PC-9 (cell line): ENCODE results near the gene ACTN3. TPM values are rescaled to one million over a fixed set of nuclear protein-coding genes. Genes with fewer than 3 reads are reported as not detected.

ENCODE experiments used
- BruUV-seq: library from RNA; stranded (reverse); fragments of 400-500 nt; replicated peaks from 2 replicates; lab custom pipeline; 2021; lab: Mats Ljungman, UMichigan
- CTCF ChIA-PET: fragments of 300-600 bp; sonication (Branson Sonifier 250); formaldehyde crosslinking; loops from one replicate; lab custom pipeline; 2022; ENCODE audit warnings: antibody characterized with exemption; lab: Charles Lee
- POLR2A ChIA-PET: fragments of 300-600 bp; sonication (Branson Sonifier 250); formaldehyde crosslinking; loops from one replicate; lab custom pipeline; 2022; ENCODE audit warnings: antibody characterized with exemption; ENCODE audit not compliant: unreplicated experiment; lab: Charles Lee
- DNase-seq, 2 experiments: peaks; one replicate each; pipeline versions ENCODE4 v3.0.0 to v3.0.0-alpha.2; 2015 to 2022; ENCODE audit warnings: mixed read lengths in 1 of 2
- H2AFZ ChIP-seq: fragments of 200-600 bp; sonication (generic); 2 replicates; pipeline ENCODE4 v1.8.1; 2017; ENCODE audit warnings: antibody characterized with exemption
- H3F3A ChIP-seq: fragments of 200-600 bp; sonication (generic); 2 replicates; pipeline ENCODE4 v1.8.1; 2017; ENCODE audit warnings: antibody characterized with exemption, mild to moderate bottlenecking, low read depth; ENCODE audit not compliant: insufficient read depth
- H3K27ac ChIP-seq: fragments of 200-600 bp; sonication (generic); 2 replicates; pipeline ENCODE4 v1.6.1; 2016; ENCODE audit warnings: mixed run types
- H3K27me3 ChIP-seq: fragments of 200-600 bp; sonication (generic); 2 replicates; pipeline ENCODE4 v1.6.1; 2016; ENCODE audit warnings: low read depth, mixed run types; ENCODE audit not compliant: insufficient read depth
- H3K36me3 ChIP-seq: fragments of 200-600 bp; sonication (generic); 2 replicates; pipeline ENCODE4 v1.6.1; 2016; ENCODE audit warnings: low read depth, mixed run types
- H3K4me1 ChIP-seq: fragments of 200-600 bp; sonication (generic); replicated peaks from 2 replicates; pipeline ENCODE4 v1.6.1; 2016; ENCODE audit warnings: mixed run types; ENCODE audit not compliant: insufficient read depth
- H3K4me2 ChIP-seq: fragments of 200-600 bp; sonication (generic); 2 replicates; pipeline ENCODE4 v1.6.1; 2017; ENCODE audit warnings: mixed run types
- H3K4me3 ChIP-seq: fragments of 200-600 bp; sonication (generic); 2 replicates; pipeline ENCODE4 v1.6.1; 2016; ENCODE audit warnings: mixed run types
- H3K79me2 ChIP-seq: fragments of 200-600 bp; sonication (generic); 2 replicates; pipeline ENCODE4 v1.6.1; 2017; ENCODE audit warnings: low read depth, mixed run types
- H3K9me2 ChIP-seq: fragments of 200-600 bp; sonication (generic); 2 replicates; pipeline ENCODE4 v1.8.1; 2017; ENCODE audit warnings: mild to moderate bottlenecking; ENCODE audit not compliant: insufficient read depth
- H3K9me3 ChIP-seq: fragments of 200-600 bp; sonication (generic); 2 replicates; pipeline ENCODE4 v1.8.1; 2016; ENCODE audit warnings: low read depth; ENCODE audit not compliant: insufficient read depth
- H4K20me1 ChIP-seq: fragments of 200-600 bp; sonication (generic); 2 replicates; pipeline ENCODE4 v1.8.1; 2017; ENCODE audit not compliant: insufficient read depth
- CTCF ChIP-seq: fragments of 200-600 bp; sonication (generic); conservative IDR thresholded peaks from 2 replicates; pipeline ENCODE4 v1.6.1; 2017; ENCODE audit warnings: mixed run types, antibody characterized with exemption, mild to moderate bottlenecking, moderate library complexity
- EZH2 ChIP-seq: fragments of 200-600 bp; sonication (generic); IDR thresholded peaks from 2 replicates; pipeline ENCODE4 v1.8.0; 2017; ENCODE audit warnings: antibody characterized with exemption, low read depth
- intact Hi-C: fragments of 100-400 bp; cut with micrococcal nuclease; formaldehyde crosslinking; loops from one replicate; pipeline ENCODE4 v1.10.0; 2022; ENCODE audit not compliant: unreplicated experiment
- total RNA-seq: library from RNA; stranded (reverse); gene quantifications from 2 replicates; pipeline ENCODE4 v1.2.3, GENCODE V29; 2021

The ACTN3 gene
- total RNA-seq, 1 experiment from 2014 or later, result not detected

GRCh38 chr11:66607126-66607834, 60.6 kb downstream of the ACTN3 start:
- H4K20me1 ChIP-seq, result no peaks in the 10 kb centered on the region
- H3K36me3 ChIP-seq, result no peaks in the 10 kb centered on the region
- no peaks in the 10 kb centered on the region for H3K27me3 ChIP-seq
- no peak for TF ChIP-seq EZH2
- TF ChIP-seq CTCF, result no peak
- ChIA-PET POLR2A (interaction anchor here (0.6 to 0.7 kb wide), 3 partner anchors 9 to 471 kb away, joined by 3 to 23 read pairs (median 3); partner anchors contain the start of gene RBM14), CTCF (interaction anchor here (0.5 kb wide), 1 partner anchor 97 kb away, joined by 3 read pairs; the partner anchor contains the start of gene BBS1)
- H3K4me3 ChIP-seq, result no peak overlapping the region
- BruUV-seq, result no TSS peak
- no peak for DNase-seq
- no peaks in the 10 kb centered on the region for H3K79me2 ChIP-seq
- peaks cover under 1% of the 10 kb centered on the region; the same call in 1 of the 2 replicates for H3F3A ChIP-seq
- no peak overlapping the region for H2AFZ ChIP-seq
- H3K27ac ChIP-seq, result no peak overlapping the region
- no peaks in the 10 kb centered on the region for H3K9me2 ChIP-seq
- H3K9me3 ChIP-seq, result no peaks in the 10 kb centered on the region
- intact Hi-C loops, result no loop called here
- H3K4me2 ChIP-seq, result no peak overlapping the region
- H3K4me1 ChIP-seq, result peaks cover 2% of the 10 kb centered on the region

- CTCF ChIA-PET, result no interaction called here
- intact Hi-C loops, result no loop called here
These were observed 63.3 kb downstream of the ACTN3 start for GRCh38 chr11:66609721-66610617.

More at GRCh38 chr11:66609721-66610617, 63.3 kb downstream of the ACTN3 start:
- no peak for DNase-seq
- Histone ChIP-seq H3K79me2 (peaks cover 3% of the 10 kb centered on the region), H4K20me1 (no peaks in the 10 kb centered on the region), H3K4me2 (no peak overlapping the region), H3F3A (peaks cover 11% of the 10 kb centered on the region; the same call in 1 of the 2 replicates), H3K9me3 (no peaks in the 10 kb centered on the region), H3K27me3 (no peaks in the 10 kb centered on the region), H2AFZ (no peak overlapping the region), H3K9me2 (no peaks in the 10 kb centered on the region), H3K4me3 (no peak overlapping the region), H3K4me1 (peaks cover 11% of the 10 kb centered on the region), H3K36me3 (no peaks in the 10 kb centered on the region), H3K27ac (no peak overlapping the region)
- POLR2A ChIA-PET, result no interaction called here
- TF ChIP-seq CTCF, result no peak
- no peak for TF ChIP-seq EZH2
- no TSS peak for BruUV-seq
